Fibroblast of skin of left biceps (primary cell): Measurements from ENCODE around the gene NR0B2.
"Not testable (repeated sequence)": the region's sequence is repeated elsewhere in the genome, so short reads cannot be mapped to it uniquely, and the experiment has no call there.

Experiments used
- DNase-seq, 2 experiments: peaks; one replicate each; pipeline ENCODE4 v3.0.0-alpha.2; 2013; ENCODE audit warnings: low read depth in 2 of 2

Gene NR0B2

GRCh38 chr1:26913754-26914619, at the start of gene NR0B2:
Gene NR0B2, minus strand, starts transcription at chr1:26913975. Its CDS starts 35 bp downstream, at chr1:26913940.
- DNase-seq, result no peak

- DNase-seq, result peak; percentile 89 to 90
These were observed 48.1 kb upstream of the NR0B2 start for GRCh38 chr1:26961826-26962225.

- no peak for DNase-seq
These were observed 46.8 kb upstream of the NR0B2 start for GRCh38 chr1:26960625-26960966.

GRCh38 chr1:26959722-26960624, 46.2 kb upstream of the NR0B2 start, which contains the start of gene KDF1:
Gene KDF1, minus strand, starts transcription at chr1:26960468. Its CDS starts 8,088 bp downstream, at chr1:26952380.
- DNase-seq, result no peak

GRCh38 chr1:26959270-26959669, 45.5 kb upstream of the NR0B2 start:
- no peak for DNase-seq

GRCh38 chr1:26957306-26957705, 43.5 kb upstream of the NR0B2 start:
- no peak for DNase-seq

- no peak for DNase-seq
These were observed 42.5 kb upstream of the NR0B2 start for GRCh38 chr1:26956321-26956720.

- no peak for DNase-seq
These were observed 39.6 kb upstream of the NR0B2 start for GRCh38 chr1:26953374-26953773.

- DNase-seq, result no peak
These were observed 38.2 kb upstream of the NR0B2 start for GRCh38 chr1:26951821-26952497.

- DNase-seq, result no peak
These were observed 37.4 kb upstream of the NR0B2 start for GRCh38 chr1:26951216-26951615.

- no peak for DNase-seq
These were observed 36.8 kb upstream of the NR0B2 start for GRCh38 chr1:26950602-26951001.

GRCh38 chr1:26949926-26950319, 36.1 kb upstream of the NR0B2 start:
- no peak for DNase-seq

- no peak for DNase-seq
These were observed 35.6 kb upstream of the NR0B2 start for GRCh38 chr1:26949266-26949925.

GRCh38 chr1:26948725-26949057, 34.9 kb upstream of the NR0B2 start:
- not testable (repeated sequence) for DNase-seq

- DNase-seq, result no peak
These were observed 32.5 kb upstream of the NR0B2 start for GRCh38 chr1:26946270-26946669.

- no peak for DNase-seq
These were observed 32.0 kb upstream of the NR0B2 start for GRCh38 chr1:26945728-26946127.

GRCh38 chr1:26945138-26945537, 31.4 kb upstream of the NR0B2 start:
- no peak for DNase-seq

GRCh38 chr1:26942656-26943055, 28.9 kb upstream of the NR0B2 start:
- DNase-seq, result no peak

GRCh38 chr1:26941311-26941710, 27.5 kb upstream of the NR0B2 start:
- no peak for DNase-seq

GRCh38 chr1:26938659-26939025, 24.9 kb upstream of the NR0B2 start:
- DNase-seq, result no peak

- no peak for DNase-seq
These were observed 24.4 kb upstream of the NR0B2 start for GRCh38 chr1:26938004-26938658.
